ENCODE data around the gene CDH4.

- TF ChIP-seq CTCF (IDR thresholded peaks at IDR 0.05; ENCODE audit: insufficient read depth, low read depth, low read length) (no peak), EZH2 (IDR thresholded peaks at IDR 0.05; ENCODE audit: insufficient read depth, low read length) (no peak)
These were observed 184.7 kb downstream of the CDH4 start for GRCh38 chr20:61436667-61437279.

All from astrocyte (in vitro differentiated cells and primary cell).